ENCODE results near the gene TALDO1.
"Not testable (repeated sequence)": the region's sequence is repeated elsewhere in the genome, so short reads cannot be mapped to it uniquely, and the experiment has no call there.

The TALDO1 gene

DNA sequence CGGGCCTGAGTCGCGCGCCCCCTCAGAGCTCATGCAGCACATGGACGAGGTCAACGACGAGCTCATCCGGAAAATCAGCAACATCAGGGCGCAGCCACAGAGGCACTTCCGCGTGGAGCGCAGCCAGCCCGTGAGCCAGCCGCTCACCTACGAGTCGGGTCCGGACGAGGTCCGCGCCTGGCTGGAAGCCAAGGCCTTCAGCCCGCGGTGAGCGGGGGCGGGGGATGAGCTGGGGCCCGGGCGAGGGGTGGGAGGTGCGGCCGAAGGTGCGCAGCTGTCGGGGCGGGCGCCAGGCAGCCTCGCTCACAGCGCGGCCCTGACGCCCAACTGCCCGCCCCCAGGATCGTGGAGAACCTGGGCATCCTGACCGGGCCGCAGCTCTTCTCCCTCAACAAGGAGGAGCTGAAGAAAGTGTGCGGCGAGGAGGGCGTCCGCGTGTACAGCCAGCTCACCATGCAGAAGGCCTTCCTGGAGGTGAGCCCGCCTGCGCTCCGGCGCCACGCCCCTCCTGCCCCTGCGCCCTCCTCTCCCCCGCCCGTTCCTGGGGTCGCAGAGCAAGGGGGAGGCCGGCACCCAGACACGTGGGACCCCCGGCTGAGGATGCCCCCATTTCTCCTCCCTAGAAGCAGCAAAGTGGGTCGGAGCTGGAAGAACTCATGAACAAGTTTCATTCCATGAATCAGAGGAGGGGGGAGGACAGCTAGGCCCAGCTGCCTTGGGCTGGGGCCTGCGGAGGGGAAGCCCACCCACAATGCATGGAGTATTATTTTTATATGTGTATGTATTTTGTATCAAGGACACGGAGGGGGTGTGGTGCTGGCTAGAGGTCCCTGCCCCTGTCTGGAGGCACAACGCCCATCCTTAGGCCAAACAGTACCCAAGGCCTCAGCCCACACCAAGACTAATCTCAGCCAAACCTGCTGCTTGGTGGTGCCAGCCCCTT, 20.7 kb upstream of the TALDO1 start:
- Histone ChIP-seq H3K27ac (ENCODE audit: low read depth, low read length) (no peak overlapping the region), H3K27me3 (ENCODE audit: insufficient read depth, low read length) (peaks cover 21% of the 10 kb centered on the region), H3K4me3 (ENCODE audit: low read length) (peak overlapping the region; percentile 46), H3K4me1 (ENCODE audit: insufficient read depth, low read length) (no peaks in the 10 kb centered on the region), H3K9me3 (ENCODE audit: insufficient read depth, low read depth, low read length) (no peaks in the 10 kb centered on the region), H3K9ac (ENCODE audit: low read depth, low read length) (peak overlapping the region; percentile 30; the same call in 1 of the 2 replicates), H3K36me3 (ENCODE audit: insufficient read depth, low read length) (no peaks in the 10 kb centered on the region)
- 28% methylated on average over 61 of the region's 61 CpGs for WGBS

DNA sequence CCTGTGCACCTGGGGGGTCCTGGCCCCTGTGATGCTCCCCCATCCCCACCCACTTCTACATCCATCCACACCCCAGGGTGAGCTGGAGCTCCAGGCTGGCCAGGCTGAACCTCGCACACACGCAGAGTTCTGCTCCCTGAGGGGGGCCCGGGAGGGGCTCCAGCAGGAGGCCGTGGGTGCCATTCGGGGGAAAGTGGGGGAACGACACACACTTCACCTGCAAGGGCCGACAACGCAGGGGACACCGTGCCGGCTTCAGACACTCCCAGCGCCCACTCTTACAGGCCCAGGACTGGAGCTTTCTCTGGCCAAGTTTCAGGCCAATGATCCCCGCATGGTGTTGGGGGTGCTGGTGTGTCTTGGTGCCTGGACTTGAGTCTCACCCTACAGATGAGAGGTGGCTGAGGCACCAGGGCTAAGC, 20.0 kb upstream of the TALDO1 start:
- no peaks in the 10 kb centered on the region for H3K9me3 ChIP-seq (ENCODE audit: insufficient read depth, low read depth, low read length)
- no peaks in the 10 kb centered on the region for H3K36me3 ChIP-seq (ENCODE audit: insufficient read depth, low read length)
- 94% methylated on average over 12 of the region's 12 CpGs for WGBS
- H3K9ac ChIP-seq (ENCODE audit: low read depth, low read length) = no peak overlapping the region
- peaks cover 21% of the 10 kb centered on the region for H3K27me3 ChIP-seq (ENCODE audit: insufficient read depth, low read length)
- peak overlapping the region; percentile 16; the same call in 1 of the 2 replicates for H3K27ac ChIP-seq (ENCODE audit: low read depth, low read length)
- H3K4me1 ChIP-seq (ENCODE audit: insufficient read depth, low read length) = no peaks in the 10 kb centered on the region
- H3K4me3 ChIP-seq (ENCODE audit: low read length) = no peak overlapping the region

DNA sequence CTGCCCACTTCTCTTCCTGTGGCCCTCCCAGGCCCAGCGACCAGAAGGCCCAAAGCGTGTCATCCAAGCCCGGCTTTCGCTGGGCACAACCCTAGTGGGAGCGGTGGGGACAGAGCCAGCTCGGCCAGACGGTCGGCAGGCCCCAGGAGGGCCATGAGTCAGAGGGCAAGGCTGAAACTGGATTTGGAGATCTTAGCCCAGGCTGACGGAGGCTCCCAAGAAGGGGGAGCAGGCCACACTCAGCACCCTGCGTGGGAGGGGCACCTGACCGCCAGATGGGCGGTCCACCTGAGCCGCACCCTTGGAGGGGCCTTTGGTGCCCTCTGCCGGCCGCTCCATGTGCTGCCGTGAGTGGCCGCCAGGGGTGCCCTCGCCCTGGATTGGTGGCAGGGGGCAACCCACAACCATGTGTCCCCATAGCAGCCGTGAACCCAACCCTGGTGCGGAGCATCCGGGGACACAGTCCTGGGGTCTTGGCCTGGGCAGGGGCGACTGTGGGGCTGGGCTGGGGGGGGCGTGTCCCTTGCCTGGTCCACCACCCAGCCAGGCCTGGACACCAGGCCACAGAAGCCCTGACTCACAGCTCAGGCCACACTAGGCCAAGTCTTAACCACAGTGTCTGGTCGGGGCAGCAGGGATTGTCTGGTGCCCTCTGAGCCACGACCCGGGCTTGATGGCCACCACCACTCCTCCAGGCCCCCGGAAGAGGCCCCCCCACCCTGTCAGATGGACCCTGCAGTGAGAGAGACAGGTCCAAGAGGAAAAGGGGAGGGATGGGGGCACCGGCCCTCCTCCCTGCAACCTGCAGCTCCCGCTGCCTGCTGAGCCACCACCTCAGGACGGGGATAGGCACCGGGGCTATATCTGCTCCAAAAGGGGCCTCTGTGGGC, 19.2 kb upstream of the TALDO1 start:
- no peaks in the 10 kb centered on the region for H3K36me3 ChIP-seq (ENCODE audit: insufficient read depth, low read length)

DNA sequence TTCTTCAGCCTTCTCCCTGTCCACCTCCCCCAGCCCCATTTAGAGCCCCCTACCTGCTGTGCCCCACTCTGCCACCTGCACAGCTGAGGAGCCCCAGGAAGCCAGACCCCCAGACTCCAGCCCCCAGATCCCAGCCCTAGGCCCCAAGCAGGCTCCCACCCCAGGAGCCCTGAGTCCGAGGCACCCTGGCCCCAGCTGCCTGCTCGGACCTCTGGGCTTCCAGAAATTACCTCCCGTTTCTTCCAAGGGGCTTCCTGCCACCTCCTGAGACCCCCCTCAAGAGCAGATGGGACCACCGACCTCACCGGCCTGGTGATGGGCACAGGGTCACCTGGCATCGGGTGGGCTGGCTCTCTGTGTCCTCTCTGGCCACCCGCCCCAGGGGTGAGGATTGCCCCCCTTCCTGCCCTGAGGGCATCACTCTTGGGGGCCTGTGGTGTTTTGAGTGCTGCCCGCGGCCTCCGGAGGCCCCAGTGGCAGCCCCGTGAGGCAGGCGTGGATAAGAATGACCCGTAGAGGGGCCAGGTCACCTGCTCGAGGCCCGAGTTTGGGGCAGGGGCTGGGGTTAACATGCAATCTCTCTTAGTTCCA, 18.3 kb upstream of the TALDO1 start:
- Histone ChIP-seq H3K9ac (ENCODE audit: low read depth, low read length) (no peak overlapping the region), H3K4me3 (ENCODE audit: low read length) (no peak overlapping the region), H3K27me3 (ENCODE audit: insufficient read depth, low read length) (peaks cover 21% of the 10 kb centered on the region), H3K9me3 (ENCODE audit: insufficient read depth, low read depth, low read length) (no peaks in the 10 kb centered on the region), H3K27ac (ENCODE audit: low read depth, low read length) (no peak overlapping the region), H3K4me1 (ENCODE audit: insufficient read depth, low read length) (no peaks in the 10 kb centered on the region), H3K36me3 (ENCODE audit: insufficient read depth, low read length) (no peaks in the 10 kb centered on the region)
- WGBS = 94% methylated on average over 15 of the region's 15 CpGs

More for the DNA sequence above, 19.2 kb upstream of the TALDO1 start:
- WGBS = 39% methylated on average over 31 of the region's 31 CpGs
- Histone ChIP-seq H3K4me1 (ENCODE audit: insufficient read depth, low read length) (no peaks in the 10 kb centered on the region), H3K27me3 (ENCODE audit: insufficient read depth, low read length) (peaks cover 21% of the 10 kb centered on the region), H3K4me3 (ENCODE audit: low read length) (no peak overlapping the region), H3K9me3 (ENCODE audit: insufficient read depth, low read depth, low read length) (no peaks in the 10 kb centered on the region), H3K27ac (ENCODE audit: low read depth, low read length) (peak overlapping the region; percentile 16; the same call in 1 of the 2 replicates), H3K9ac (ENCODE audit: low read depth, low read length) (no peak overlapping the region)

DNA sequence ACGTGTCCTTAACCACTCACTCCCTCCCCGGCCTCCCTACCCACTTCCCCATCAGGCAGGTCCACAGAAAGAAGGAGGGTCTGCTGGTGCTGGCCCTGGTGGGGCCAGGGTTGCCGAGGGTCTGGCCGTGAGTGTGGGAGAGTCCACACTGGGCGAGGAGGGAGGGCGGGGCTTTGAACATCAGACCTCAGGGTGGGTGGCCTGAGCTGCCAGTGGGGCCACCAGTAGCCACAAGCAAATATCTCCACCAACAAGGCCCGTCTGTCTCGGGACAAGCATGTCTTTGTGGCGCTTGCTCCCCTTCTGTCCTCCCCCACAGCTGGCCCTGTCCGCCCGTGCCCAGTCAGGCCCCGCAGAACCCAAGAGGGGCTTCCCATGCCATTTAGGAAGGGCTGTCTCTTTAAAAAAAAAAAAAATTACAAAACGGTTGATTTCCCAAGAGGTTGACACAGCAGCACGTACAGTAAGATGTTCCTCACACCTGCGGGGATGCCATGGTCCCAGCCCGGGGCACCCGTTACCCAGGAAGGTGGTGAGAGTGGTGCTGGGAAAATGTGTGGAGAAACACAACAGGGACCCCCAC, 17.7 kb upstream of the TALDO1 start:
- Histone ChIP-seq H3K4me1 (ENCODE audit: insufficient read depth, low read length) (no peaks in the 10 kb centered on the region), H3K27me3 (ENCODE audit: insufficient read depth, low read length) (peaks cover 21% of the 10 kb centered on the region), H3K27ac (ENCODE audit: low read depth, low read length) (no peak overlapping the region), H3K9ac (ENCODE audit: low read depth, low read length) (no peak overlapping the region), H3K9me3 (ENCODE audit: insufficient read depth, low read depth, low read length) (no peaks in the 10 kb centered on the region), H3K4me3 (ENCODE audit: low read length) (no peak overlapping the region), H3K36me3 (ENCODE audit: insufficient read depth, low read length) (no peaks in the 10 kb centered on the region)
- 91% methylated on average over 17 of the region's 17 CpGs for WGBS

DNA sequence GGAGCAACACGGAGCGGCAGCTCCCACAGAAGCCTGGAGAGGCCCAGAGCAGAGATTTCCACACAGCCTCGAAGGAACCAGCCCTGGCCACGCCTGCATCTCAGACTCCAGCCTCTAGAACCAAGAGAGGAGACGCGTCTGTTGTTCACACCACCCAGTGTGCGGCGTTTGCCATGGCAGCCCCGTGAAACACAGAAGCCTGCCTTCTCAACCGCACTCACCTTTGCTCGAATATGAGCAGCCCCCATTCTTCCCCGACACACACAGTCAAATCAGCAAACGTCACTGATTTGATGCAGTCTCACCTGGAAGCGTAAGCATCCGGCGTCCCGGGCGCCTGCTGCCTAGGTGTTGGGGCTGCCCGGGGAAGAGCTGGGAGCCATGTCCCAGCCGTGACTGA, 14.2 kb upstream of the TALDO1 start:
- H3K27ac ChIP-seq (ENCODE audit: low read depth, low read length) = no peak overlapping the region
- no peaks in the 10 kb centered on the region for H3K36me3 ChIP-seq (ENCODE audit: insufficient read depth, low read length)
- no peaks in the 10 kb centered on the region for H3K27me3 ChIP-seq (ENCODE audit: insufficient read depth, low read length)
- no peak overlapping the region for H3K9ac ChIP-seq (ENCODE audit: low read depth, low read length)
- 90% methylated on average over 20 of the region's 20 CpGs for WGBS
- H3K4me3 ChIP-seq (ENCODE audit: low read length) = no peak overlapping the region
- H3K4me1 ChIP-seq (ENCODE audit: insufficient read depth, low read length) = no peaks in the 10 kb centered on the region
- no peaks in the 10 kb centered on the region for H3K9me3 ChIP-seq (ENCODE audit: insufficient read depth, low read depth, low read length)

DNA sequence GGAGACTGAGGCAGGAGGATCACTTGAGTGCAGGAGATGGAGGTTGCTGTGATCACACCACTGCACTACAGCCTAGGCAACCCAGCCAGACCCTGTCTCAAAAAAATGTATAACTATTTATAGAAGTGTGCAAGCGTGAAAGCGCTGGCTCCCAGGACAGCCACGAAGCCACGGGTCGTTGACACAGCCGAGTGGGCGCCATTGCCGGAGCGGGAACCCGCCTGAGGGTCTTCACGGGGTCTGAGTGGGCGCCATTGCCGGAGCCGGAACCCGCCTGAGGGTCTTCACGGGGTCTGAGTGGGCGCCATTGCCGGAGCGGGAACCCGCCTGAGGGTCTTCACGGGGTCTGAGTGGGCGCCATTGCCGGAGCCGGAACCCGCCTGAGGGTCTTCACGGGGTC, 12.7 kb upstream of the TALDO1 start:
- H3K9me3 ChIP-seq (ENCODE audit: insufficient read depth, low read depth, low read length); H3K9ac ChIP-seq (ENCODE audit: low read depth, low read length); H3K4me1 ChIP-seq (ENCODE audit: insufficient read depth, low read length); H3K36me3 ChIP-seq (ENCODE audit: insufficient read depth, low read length); H3K4me3 ChIP-seq (ENCODE audit: low read length); H3K27ac ChIP-seq (ENCODE audit: low read depth, low read length); H3K27me3 ChIP-seq (ENCODE audit: insufficient read depth, low read length): not testable (repeated sequence)
- WGBS = 97% methylated on average over 14 of the region's 26 CpGs

DNA sequence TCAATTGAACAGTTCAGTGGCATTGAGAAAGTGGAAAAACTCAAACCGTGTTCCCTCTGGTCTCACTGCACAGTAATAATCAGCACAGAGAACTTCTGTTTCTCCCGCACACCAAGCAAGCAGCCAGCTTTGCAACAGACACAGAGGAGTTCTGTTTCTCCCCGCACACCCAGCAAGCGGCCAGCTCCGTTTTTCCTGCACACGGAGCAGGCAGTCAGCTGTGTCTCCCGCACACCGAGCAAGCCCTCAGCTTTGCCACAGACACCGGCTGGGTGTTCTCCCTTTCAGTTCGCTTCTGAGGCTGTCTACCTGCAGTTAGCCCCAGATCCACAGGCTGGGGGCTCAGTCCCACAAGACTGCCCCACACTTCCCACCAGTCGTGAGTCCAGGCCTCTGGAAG, 9.9 kb upstream of the TALDO1 start:
- Histone ChIP-seq H3K27ac (ENCODE audit: low read depth, low read length) (no peak overlapping the region), H3K4me1 (ENCODE audit: insufficient read depth, low read length) (no peaks in the 10 kb centered on the region), H3K9ac (ENCODE audit: low read depth, low read length) (no peak overlapping the region), H3K9me3 (ENCODE audit: insufficient read depth, low read depth, low read length) (no peaks in the 10 kb centered on the region), H3K36me3 (ENCODE audit: insufficient read depth, low read length) (no peaks in the 10 kb centered on the region), H3K27me3 (ENCODE audit: insufficient read depth, low read length) (no peaks in the 10 kb centered on the region), H3K4me3 (ENCODE audit: low read length) (no peak overlapping the region)
- WGBS = 89% methylated on average over 11 of the region's 11 CpGs

DNA sequence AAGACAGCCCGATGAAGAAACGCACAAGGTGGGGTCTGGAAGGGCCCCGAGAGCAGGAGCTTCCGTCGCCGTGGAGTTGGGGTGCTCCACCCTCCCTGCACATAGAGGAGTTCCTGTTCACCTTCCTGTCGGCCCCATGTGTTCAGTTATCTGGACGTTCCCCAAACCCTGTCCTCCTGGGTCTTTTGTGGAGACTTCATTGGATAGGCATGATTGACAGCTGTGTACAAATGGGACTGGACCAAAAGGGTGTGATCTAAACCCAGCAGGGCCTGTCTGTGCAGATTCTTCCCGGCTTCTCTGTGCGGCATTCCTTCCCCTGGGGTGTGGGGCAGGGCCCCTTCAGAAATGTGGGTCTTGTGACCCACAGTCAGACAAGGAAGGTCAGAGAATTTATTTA, 9.4 kb upstream of the TALDO1 start:
- WGBS = 86% methylated on average over 10 of the region's 10 CpGs
- not testable (repeated sequence) for H3K27ac ChIP-seq (ENCODE audit: low read depth, low read length); H3K4me1 ChIP-seq (ENCODE audit: insufficient read depth, low read length); H3K9ac ChIP-seq (ENCODE audit: low read depth, low read length); H3K27me3 ChIP-seq (ENCODE audit: insufficient read depth, low read length); H3K9me3 ChIP-seq (ENCODE audit: insufficient read depth, low read depth, low read length); H3K4me3 ChIP-seq (ENCODE audit: low read length); H3K36me3 ChIP-seq (ENCODE audit: insufficient read depth, low read length)

DNA sequence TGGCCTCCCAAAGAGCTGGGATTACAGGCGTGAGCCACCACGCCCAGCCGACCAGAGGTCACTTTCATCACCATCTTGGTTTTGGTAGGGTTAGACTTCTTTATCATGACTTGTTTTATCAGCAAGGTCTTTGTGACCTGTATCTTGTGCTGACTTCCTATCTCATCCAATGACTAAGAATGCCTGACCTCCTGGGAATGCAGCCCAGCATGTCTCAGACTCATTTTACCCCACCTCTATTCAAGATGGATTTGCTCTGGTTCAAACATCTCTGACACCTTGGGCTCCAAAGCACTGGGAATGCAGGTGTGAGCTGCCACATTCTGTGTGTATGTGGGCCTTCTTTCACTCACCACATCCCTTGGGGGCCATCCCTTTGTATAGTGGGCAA, 5.1 kb upstream of the TALDO1 start:
- Histone ChIP-seq H3K9ac (ENCODE audit: low read depth, low read length) (no peak overlapping the region), H3K9me3 (ENCODE audit: insufficient read depth, low read depth, low read length) (no peaks in the 10 kb centered on the region)

More for the DNA sequence above, 5.1 kb upstream of the TALDO1 start:
- peaks cover 10% of the 10 kb centered on the region; the same call in 1 of the 2 replicates for H3K4me1 ChIP-seq (ENCODE audit: insufficient read depth, low read length)
- no peaks in the 10 kb centered on the region for H3K27me3 ChIP-seq (ENCODE audit: insufficient read depth, low read length)
- 96% methylated on average over 3 of the region's 3 CpGs for WGBS
- no peak overlapping the region for H3K27ac ChIP-seq (ENCODE audit: low read depth, low read length)
- H3K4me3 ChIP-seq (ENCODE audit: low read length) = no peak overlapping the region
- H3K36me3 ChIP-seq (ENCODE audit: insufficient read depth, low read length) = no peaks in the 10 kb centered on the region
